Activated CD8-positive, alpha-beta T cell treated with anti-CD3 and anti-CD28 coated beads for 36 hours (primary cell): ENCODE measurements around the gene P4HA1. TPM values are rescaled to one million over a fixed set of nuclear protein-coding genes. Genes with fewer than 3 reads are reported as not detected.

Experiments used
- ATAC-seq: fragments of 200-7000 bp; cut with Tn5 transposase; one replicate; pipeline ENCODE4 v1.10.0; 2021; ENCODE audit warnings: mild to moderate bottlenecking, moderate library complexity
- CTCF ChIA-PET: fragments of 350-600 bp; sonication (Branson Sonifier 250); formaldehyde crosslinking; loops from one replicate; lab custom pipeline; 2021; ENCODE audit warnings: antibody characterized with exemption; lab: Charles Lee
- POLR2A ChIA-PET: fragments of 350-600 bp; sonication (Branson Sonifier 250); formaldehyde crosslinking; loops from one replicate; lab custom pipeline; 2021; ENCODE audit warnings: antibody characterized with exemption; lab: Charles Lee
- DNase-seq: peaks from one replicate; pipeline ENCODE4 v3.0.0-alpha.2; 2020
- H3K27ac Mint-ChIP-seq: one replicate; pipeline ENCODE4 v1.8.0; 2021; ENCODE audit warnings: mild to moderate bottlenecking, mixed read lengths
- H3K27me3 Mint-ChIP-seq: one replicate; pipeline ENCODE4 v1.8.0; 2021; ENCODE audit warnings: mixed read lengths
- H3K36me3 Mint-ChIP-seq: one replicate; pipeline ENCODE4 v1.8.0; 2021; ENCODE audit warnings: low read depth, mixed read lengths
- H3K4me1 Mint-ChIP-seq: one replicate; pipeline ENCODE4 v1.8.0; 2021; ENCODE audit warnings: low read depth, mixed read lengths
- H3K4me3 Mint-ChIP-seq: one replicate; pipeline ENCODE4 v1.8.0; 2021; ENCODE audit warnings: mild to moderate bottlenecking, moderate library complexity, mixed read lengths
- H3K9me3 Mint-ChIP-seq: one replicate; pipeline ENCODE4 v1.8.0; 2021; ENCODE audit warnings: mixed read lengths
- CTCF ChIP-seq: fragments of 200-600 bp; IDR thresholded peaks from one replicate; pipeline ENCODE4 v1.8.0; 2022; ENCODE audit warnings: antibody characterized with exemption, mild to moderate bottlenecking
- intact Hi-C: fragments of 100-400 bp; cut with micrococcal nuclease; formaldehyde crosslinking; loops from one replicate; pipeline ENCODE4 v1.10.0; 2022
- total RNA-seq, 2 experiments: library from RNA; stranded (reverse); gene quantifications; one replicate each; pipeline ENCODE4 v1.2.3, GENCODE V29; 2021

The P4HA1 gene
- total RNA-seq, 2 experiments from 2014 or later, result 72.2 to 72.3 TPM

- ChIA-PET POLR2A (interaction anchor here (0.7 to 2.7 kb wide), 6 partner anchors 16 to 153 kb away, joined by 3 to 13 read pairs (median 3); partner anchors contain the start of genes ECD and FAM149B1), CTCF (interaction anchor here (0.7 to 8.1 kb wide), 7 partner anchors 16 to 69 kb away, joined by 3 to 60 read pairs (median 5); partner anchors contain the start of gene NUDT13)
- Mint-ChIP-seq H3K4me3 (peak overlapping the region; percentile 95), H3K4me1 (peaks cover 32% of the 10 kb centered on the region), H3K27ac (peak overlapping the region; percentile 98), H3K9me3 (no peaks in the 10 kb centered on the region), H3K27me3 (no peaks in the 10 kb centered on the region), H3K36me3 (peaks cover 25% of the 10 kb centered on the region)
- no peak for ATAC-seq
- intact Hi-C loops, result no loop called here
- no peak for DNase-seq
- no peak for TF ChIP-seq CTCF
These were observed 1.6 kb downstream of the P4HA1 start for GRCh38 chr10:73094986-73095480.

DNA sequence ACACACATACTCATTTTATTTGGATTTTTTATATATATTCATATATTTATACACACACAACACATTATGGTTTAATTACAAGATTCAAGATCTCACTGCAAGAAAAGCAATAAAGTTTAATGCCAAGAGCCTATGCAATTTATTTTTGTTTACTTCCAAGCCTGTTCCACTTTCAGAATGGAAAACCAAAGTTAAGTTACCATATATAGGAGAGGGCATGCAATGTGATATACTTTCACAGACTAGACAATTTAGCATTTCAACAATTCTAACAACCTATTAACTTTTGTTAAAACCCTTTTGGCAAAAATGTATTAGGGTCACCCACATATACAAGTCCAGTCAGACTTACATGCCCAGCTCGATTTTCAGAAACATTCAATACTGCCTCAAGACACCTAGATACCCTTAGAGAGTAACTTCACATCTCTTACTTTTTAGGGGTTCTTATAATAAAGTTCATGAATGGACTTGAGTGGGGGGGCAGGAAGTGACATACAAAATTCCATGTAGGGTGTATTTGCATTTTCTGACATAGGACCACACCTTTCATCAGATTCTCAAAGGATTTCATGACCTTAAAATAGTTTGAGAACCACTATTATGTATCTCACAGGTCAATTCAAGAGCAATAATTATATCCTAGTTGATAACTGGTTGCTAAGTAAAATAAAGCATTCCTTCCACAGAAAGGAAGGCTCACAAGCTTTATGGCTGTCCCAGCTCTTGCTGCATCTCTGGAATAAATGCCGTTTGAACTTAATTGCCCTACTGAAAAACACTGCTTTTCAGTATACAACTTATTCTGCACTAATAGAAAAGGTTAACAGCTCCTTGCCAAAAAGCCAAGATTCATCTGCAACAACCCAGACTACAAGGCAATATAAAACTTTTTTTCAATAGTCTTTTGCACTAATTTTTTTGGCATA lies 2.5 kb downstream of the P4HA1 start:
- peaks cover 32% of the 10 kb centered on the region for H3K4me1 Mint-ChIP-seq
- DNase-seq (peak; percentile 20), ATAC-seq (no peak)
- intact Hi-C loops, result no loop called here
- CTCF ChIA-PET, result interaction anchor here (1.2 to 8.1 kb wide), 3 partner anchors 15 to 63 kb away, joined by 5 to 60 read pairs (median 7); partner anchors contain the start of gene NUDT13
- H3K27me3 Mint-ChIP-seq, result no peaks in the 10 kb centered on the region
- peak overlapping the region; percentile 69 for H3K27ac Mint-ChIP-seq
- H3K4me3 Mint-ChIP-seq, result peak overlapping the region; percentile 95
- H3K9me3 Mint-ChIP-seq, result no peaks in the 10 kb centered on the region
- POLR2A ChIA-PET, result interaction anchor here (0.7 to 2.7 kb wide), 5 partner anchors 16 to 153 kb away, joined by 3 to 13 read pairs (median 3); partner anchors contain the start of genes ECD, FAM149B1 and NUDT13
- TF ChIP-seq CTCF, result no peak
- peaks cover 26% of the 10 kb centered on the region for H3K36me3 Mint-ChIP-seq

GRCh38 chr10:73092830-73093229 lies 3.8 kb downstream of the P4HA1 start:
- ChIA-PET POLR2A (no interaction called here), CTCF (no interaction called here)
- Mint-ChIP-seq H3K4me1 (peaks cover 39% of the 10 kb centered on the region), H3K9me3 (no peaks in the 10 kb centered on the region), H3K27ac (no peak overlapping the region), H3K4me3 (no peak overlapping the region), H3K36me3 (peaks cover 29% of the 10 kb centered on the region), H3K27me3 (no peaks in the 10 kb centered on the region)
- no peak for ATAC-seq
- DNase-seq, result no peak
- no peak for TF ChIP-seq CTCF
- intact Hi-C loops, result no loop called here

DNA sequence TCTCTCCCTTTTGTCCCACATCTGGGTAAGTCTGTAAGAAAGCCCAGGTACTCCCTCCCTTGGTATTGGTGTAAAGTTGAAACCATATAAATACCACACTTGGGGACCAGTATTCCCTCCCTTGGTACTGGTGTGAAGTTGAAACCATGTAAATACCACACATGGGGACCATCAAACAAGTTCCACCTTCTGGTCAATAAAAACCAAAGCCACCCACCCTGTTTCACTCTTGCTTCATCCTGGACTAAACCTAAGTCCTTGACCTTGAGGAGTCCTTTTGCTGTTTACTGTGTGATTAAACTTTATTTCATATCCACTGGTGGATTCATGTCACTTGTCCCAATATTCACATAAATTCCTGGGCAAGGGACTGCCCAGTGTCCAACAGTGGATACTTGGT lies 8.4 kb downstream of the P4HA1 start:
- no peak for TF ChIP-seq CTCF
- Mint-ChIP-seq H3K27ac (no peak overlapping the region), H3K27me3 (no peaks in the 10 kb centered on the region), H3K36me3 (peaks cover 22% of the 10 kb centered on the region), H3K4me3 (no peak overlapping the region), H3K9me3 (no peaks in the 10 kb centered on the region), H3K4me1 (peaks cover 26% of the 10 kb centered on the region)
- ATAC-seq (no peak), DNase-seq (no peak)
- CTCF ChIA-PET, result no interaction called here
- POLR2A ChIA-PET, result interaction anchor here (1.1 kb wide), 1 partner anchor 22 kb away, joined by 3 read pairs; the partner anchor contains the start of gene NUDT13
- intact Hi-C loops, result no loop called here
